ENCODE results near the gene GPRIN1. TPM values are rescaled to one million over a fixed set of nuclear protein-coding genes. Genes with fewer than 3 reads are reported as not detected.

Gene GPRIN1
- total RNA-seq, 1 experiment from 2014 or later = 8.5 TPM

- no peak for TF ChIP-seq JUN (CRISPR knock-in tag; IDR thresholded peaks at IDR 0.05)
- no peak for TF ChIP-seq OVOL2 (CRISPR knock-in tag; IDR thresholded peaks at IDR 0.05; ENCODE audit: borderline replicate concordance)
- TF ChIP-seq FOXP1 (CRISPR knock-in tag; IDR thresholded peaks at IDR 0.05; ENCODE audit: borderline replicate concordance) = no peak
- no peak for TF ChIP-seq ZNF317 (CRISPR knock-in tag; IDR thresholded peaks at IDR 0.05; ENCODE audit: borderline replicate concordance, low read depth)
- no peak for TF ChIP-seq ZMAT4 (CRISPR knock-in tag; IDR thresholded peaks at IDR 0.05)
- no peak for TF ChIP-seq RELA (CRISPR knock-in tag; IDR thresholded peaks at IDR 0.05; ENCODE audit: borderline replicate concordance)
- TF ChIP-seq ESRRA (CRISPR knock-in tag; IDR thresholded peaks at IDR 0.05; ENCODE audit: borderline replicate concordance) = no peak
- TF ChIP-seq ZNF425 (CRISPR knock-in tag; conservative IDR thresholded peaks at IDR 0.05) = no peak
- TF ChIP-seq MAX (CRISPR knock-in tag; IDR thresholded peaks at IDR 0.05) = no peak
- TF ChIP-seq ATF3 (CRISPR knock-in tag; conservative IDR thresholded peaks at IDR 0.05) = no peak
- H3K27me3 Mint-ChIP-seq (ENCODE audit: low read depth) = peaks cover 69% of the 10 kb centered on the region
- ChIA-PET POLR2A (no interaction called here), CTCF (interaction anchor here (0.7 to 1.2 kb wide), 3 partner anchors 12 to 259 kb away, joined by 3 to 4 read pairs (median 3); partner anchors contain the start of genes EIF4E1B and SNCB)
- no peaks in the 10 kb centered on the region for H3K9me3 Mint-ChIP-seq
- no peak for DNase-seq (ENCODE audit: low spot score)
- H3K4me1 Mint-ChIP-seq = peaks cover 6% of the 10 kb centered on the region
- H3K4me3 Mint-ChIP-seq = peak overlapping the region; percentile 38; the same call in 1 of the 2 replicates
- ATAC-seq = no peak
- no peaks in the 10 kb centered on the region for H3K36me3 Mint-ChIP-seq
- no peak overlapping the region for H3K27ac Mint-ChIP-seq
These were observed 8.8 kb upstream of the GPRIN1 start for GRCh38 chr5:176618783-176619182.

- H3K27ac Mint-ChIP-seq = no peak overlapping the region
- H3K9me3 Mint-ChIP-seq = no peaks in the 10 kb centered on the region
- H3K4me1 Mint-ChIP-seq = peaks cover 15% of the 10 kb centered on the region
- no peak overlapping the region for H3K4me3 Mint-ChIP-seq
- no peak for DNase-seq (ENCODE audit: low spot score)
- ATAC-seq = no peak
- peaks cover 71% of the 10 kb centered on the region for H3K27me3 Mint-ChIP-seq (ENCODE audit: low read depth)
- CTCF ChIA-PET = no interaction called here
- POLR2A ChIA-PET = no interaction called here
- no peaks in the 10 kb centered on the region for H3K36me3 Mint-ChIP-seq
- TF ChIP-seq ATF6 (CRISPR knock-in tag; IDR thresholded peaks at IDR 0.05) = no peak
- TF ChIP-seq ZNF423 (CRISPR knock-in tag; IDR thresholded peaks at IDR 0.05) = no peak
- TF ChIP-seq HMGXB4 (CRISPR knock-in tag; IDR thresholded peaks at IDR 0.05) = no peak
- no peak for TF ChIP-seq TEAD1 (CRISPR knock-in tag; IDR thresholded peaks at IDR 0.05)
- no peak for TF ChIP-seq AFF4 (CRISPR knock-in tag; IDR thresholded peaks at IDR 0.05; ENCODE audit: borderline replicate concordance)
- no peak for TF ChIP-seq HMGA2 (CRISPR knock-in tag; IDR thresholded peaks at IDR 0.05)
- no peak for TF ChIP-seq USF1 (CRISPR knock-in tag; IDR thresholded peaks at IDR 0.05)
- TF ChIP-seq E2F5 (CRISPR knock-in tag; IDR thresholded peaks at IDR 0.05) = no peak
- TF ChIP-seq JAZF1 (CRISPR knock-in tag; IDR thresholded peaks at IDR 0.05) = no peak
- TF ChIP-seq SOX15 (CRISPR knock-in tag; IDR thresholded peaks at IDR 0.05) = no peak
- no peak for TF ChIP-seq FOXP1 (CRISPR knock-in tag; IDR thresholded peaks at IDR 0.05; ENCODE audit: borderline replicate concordance)
These were observed 6.6 kb upstream of the GPRIN1 start for GRCh38 chr5:176616511-176616910.

Data from WTC11 (cell line).